ENCODE results near the gene MUC6.

Gene MUC6

DNA sequence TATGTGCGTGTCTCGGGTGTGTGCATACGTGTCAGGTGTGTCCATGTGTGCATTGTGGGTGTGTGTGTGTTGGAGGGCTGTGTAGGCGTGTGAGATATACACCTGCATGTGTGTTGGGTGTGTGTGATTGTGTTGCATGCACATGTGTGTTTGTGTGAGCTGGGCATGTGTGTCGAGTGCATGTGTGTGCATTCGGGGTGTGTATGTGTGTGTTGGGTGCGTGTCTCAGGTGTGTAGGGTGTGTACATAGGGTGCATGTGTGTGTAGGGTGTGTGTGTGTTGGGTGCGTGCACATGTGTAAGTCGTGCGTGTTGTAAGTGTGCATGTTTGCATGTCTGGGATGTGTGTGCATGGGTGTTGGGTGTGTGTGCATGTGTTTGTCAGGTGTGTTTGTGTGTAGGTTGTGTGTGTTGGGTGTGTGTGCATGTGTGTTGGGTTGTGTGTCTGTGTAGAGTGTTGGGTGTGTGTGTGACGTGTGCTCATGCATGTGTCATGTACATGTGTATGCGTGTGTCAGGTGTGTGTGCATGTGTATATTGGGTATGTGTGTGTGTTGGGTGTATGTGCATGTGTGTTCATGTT is 4.1 kb downstream of the MUC6 start:
- Histone ChIP-seq H3K9ac (ENCODE audit: low read length) (no peak overlapping the region), H3F3A (ENCODE audit: insufficient read depth, low read length) (no peaks in the 10 kb centered on the region), H3K9me2 (replicated peaks; ENCODE audit: insufficient read depth, low read length) (no peaks in the 10 kb centered on the region), H3K36me3 (replicated peaks; ENCODE audit: insufficient read depth, low read length) (no peaks in the 10 kb centered on the region), H3K4me1 (ENCODE audit: low read length) (no peaks in the 10 kb centered on the region), H4K20me1 (ENCODE audit: insufficient read depth, low read length) (no peaks in the 10 kb centered on the region), H3K9me3 (replicated peaks; ENCODE audit: insufficient read depth, low read length) (no peaks in the 10 kb centered on the region), H2AFZ (ENCODE audit: low read length) (no peak overlapping the region), H3K27me3 (replicated peaks; ENCODE audit: insufficient read depth, low read length) (peaks cover 84% of the 10 kb centered on the region), H3K4me3 (ENCODE audit: low read length) (no peak overlapping the region), H3K4me2 (ENCODE audit: low read depth, low read length) (no peak overlapping the region), H3K79me2 (ENCODE audit: low read length) (no peaks in the 10 kb centered on the region), H3K27ac (ENCODE audit: low read length) (no peak overlapping the region)
- no peak for DNase-seq
- TF ChIP-seq EZH2phosphoT487 (IDR thresholded peaks at IDR 0.05; ENCODE audit: low read length) (no peak), EZH2 (optimal IDR thresholded peaks at IDR 0.05; ENCODE audit: low read depth, low read length) (no peak)
- TF ChIP-seq, protein P1, sequence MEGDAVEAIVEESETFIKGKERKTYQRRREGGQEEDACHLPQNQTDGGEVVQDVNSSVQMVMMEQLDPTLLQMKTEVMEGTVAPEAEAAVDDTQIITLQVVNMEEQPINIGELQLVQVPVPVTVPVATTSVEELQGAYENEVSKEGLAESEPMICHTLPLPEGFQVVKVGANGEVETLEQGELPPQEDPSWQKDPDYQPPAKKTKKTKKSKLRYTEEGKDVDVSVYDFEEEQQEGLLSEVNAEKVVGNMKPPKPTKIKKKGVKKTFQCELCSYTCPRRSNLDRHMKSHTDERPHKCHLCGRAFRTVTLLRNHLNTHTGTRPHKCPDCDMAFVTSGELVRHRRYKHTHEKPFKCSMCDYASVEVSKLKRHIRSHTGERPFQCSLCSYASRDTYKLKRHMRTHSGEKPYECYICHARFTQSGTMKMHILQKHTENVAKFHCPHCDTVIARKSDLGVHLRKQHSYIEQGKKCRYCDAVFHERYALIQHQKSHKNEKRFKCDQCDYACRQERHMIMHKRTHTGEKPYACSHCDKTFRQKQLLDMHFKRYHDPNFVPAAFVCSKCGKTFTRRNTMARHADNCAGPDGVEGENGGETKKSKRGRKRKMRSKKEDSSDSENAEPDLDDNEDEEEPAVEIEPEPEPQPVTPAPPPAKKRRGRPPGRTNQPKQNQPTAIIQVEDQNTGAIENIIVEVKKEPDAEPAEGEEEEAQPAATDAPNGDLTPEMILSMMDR (IDR thresholded peaks at IDR 0.05; ENCODE audit: low read length) = no peak

DNA sequence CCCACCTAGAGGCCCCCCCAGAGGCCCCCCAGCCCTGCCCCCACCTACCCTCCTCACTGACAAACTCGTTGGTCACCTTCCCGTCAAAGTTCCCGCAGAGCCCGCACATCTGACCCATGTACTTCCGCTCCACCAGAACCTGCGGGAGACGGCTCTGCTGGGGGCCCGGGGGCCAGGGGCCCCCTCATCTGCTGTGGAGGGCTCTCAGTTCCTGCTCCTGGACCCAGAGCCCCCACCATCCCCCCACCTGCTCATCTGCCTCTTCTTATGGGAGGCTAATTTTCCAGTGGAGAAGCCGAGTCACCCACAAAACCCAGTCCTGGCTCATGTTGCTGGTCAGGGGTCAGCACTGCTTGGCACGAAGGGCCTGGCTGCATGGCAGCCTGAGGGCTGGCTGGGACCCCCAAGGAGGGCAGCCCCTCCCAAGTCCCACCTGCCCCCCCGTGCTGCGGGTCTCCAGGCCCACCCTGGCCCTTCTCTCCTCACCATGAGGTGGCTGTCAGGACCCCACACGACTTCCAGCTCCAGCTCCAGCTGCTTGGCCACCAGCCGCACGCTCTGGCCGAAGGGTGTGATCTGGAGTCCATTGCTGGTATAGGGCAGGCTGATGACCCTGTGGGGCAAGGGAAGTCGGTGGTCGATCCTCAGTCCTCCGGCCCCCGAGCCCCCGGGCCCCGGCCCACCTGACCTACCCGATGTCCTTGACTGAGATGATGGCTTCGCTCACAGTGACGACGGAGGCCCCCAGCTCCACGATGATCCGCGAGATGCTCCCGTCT is 5.2 kb downstream of the MUC6 start:
- Histone ChIP-seq H3K4me2 (ENCODE audit: low read depth, low read length) (no peak overlapping the region), H2AFZ (ENCODE audit: low read length) (no peak overlapping the region), H3K79me2 (ENCODE audit: low read length) (no peaks in the 10 kb centered on the region), H3K27me3 (replicated peaks; ENCODE audit: insufficient read depth, low read length) (peaks cover 82% of the 10 kb centered on the region), H3K27ac (ENCODE audit: low read length) (no peak overlapping the region), H3K9me2 (replicated peaks; ENCODE audit: insufficient read depth, low read length) (no peaks in the 10 kb centered on the region), H3K4me1 (ENCODE audit: low read length) (no peaks in the 10 kb centered on the region), H3K4me3 (ENCODE audit: low read length) (no peak overlapping the region), H3K9me3 (replicated peaks; ENCODE audit: insufficient read depth, low read length) (no peaks in the 10 kb centered on the region), H3K9ac (ENCODE audit: low read length) (no peak overlapping the region), H4K20me1 (ENCODE audit: insufficient read depth, low read length) (no peaks in the 10 kb centered on the region), H3F3A (ENCODE audit: insufficient read depth, low read length) (no peaks in the 10 kb centered on the region), H3K36me3 (replicated peaks; ENCODE audit: insufficient read depth, low read length) (no peaks in the 10 kb centered on the region)
- no peak for DNase-seq
- TF ChIP-seq EZH2phosphoT487 (IDR thresholded peaks at IDR 0.05; ENCODE audit: low read length) (no peak), EZH2 (optimal IDR thresholded peaks at IDR 0.05; ENCODE audit: low read depth, low read length) (no peak)
- TF ChIP-seq, protein P1 (IDR thresholded peaks at IDR 0.05; ENCODE audit: low read length) = no peak

DNA sequence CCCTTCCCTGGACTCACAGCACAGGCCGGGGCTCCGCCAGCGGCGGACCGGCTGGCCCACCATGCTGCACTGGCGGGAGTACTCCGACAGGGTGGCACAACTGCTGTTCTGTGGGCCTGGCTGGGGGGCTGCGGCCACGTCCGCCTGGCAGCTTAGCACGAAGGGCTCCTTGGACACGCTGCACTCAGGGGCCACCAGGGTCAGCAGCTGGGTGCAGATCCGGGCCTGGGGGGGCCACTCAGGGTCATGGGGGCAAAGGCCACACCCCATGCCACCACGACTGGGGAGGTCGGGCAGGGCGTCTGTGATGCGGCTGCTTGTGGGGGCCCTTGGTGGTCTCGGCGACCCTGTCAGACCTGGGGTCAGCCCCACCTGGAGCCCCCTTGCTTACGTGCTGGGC is 6.0 kb downstream of the MUC6 start:
- H2AFZ ChIP-seq (ENCODE audit: low read length) = no peak overlapping the region
- peaks cover 74% of the 10 kb centered on the region for H3K27me3 ChIP-seq (replicated peaks; ENCODE audit: insufficient read depth, low read length)
- H3K4me3 ChIP-seq (ENCODE audit: low read length) = no peak overlapping the region
- TF ChIP-seq EZH2phosphoT487 (IDR thresholded peaks at IDR 0.05; ENCODE audit: low read length) = no peak
- TF ChIP-seq EZH2 (optimal IDR thresholded peaks at IDR 0.05; ENCODE audit: low read depth, low read length) = no peak
- TF ChIP-seq, protein P1 (IDR thresholded peaks at IDR 0.05; ENCODE audit: low read length) = no peak
- no peak overlapping the region for H3K4me2 ChIP-seq (ENCODE audit: low read depth, low read length)
- DNase-seq = no peak
- no peaks in the 10 kb centered on the region for H4K20me1 ChIP-seq (ENCODE audit: insufficient read depth, low read length)
- no peak overlapping the region for H3K9ac ChIP-seq (ENCODE audit: low read length)
- H3K36me3 ChIP-seq (replicated peaks; ENCODE audit: insufficient read depth, low read length) = no peaks in the 10 kb centered on the region
- H3K9me2 ChIP-seq (replicated peaks; ENCODE audit: insufficient read depth, low read length) = no peaks in the 10 kb centered on the region
- no peaks in the 10 kb centered on the region for H3K79me2 ChIP-seq (ENCODE audit: low read length)
- H3F3A ChIP-seq (ENCODE audit: insufficient read depth, low read length) = no peaks in the 10 kb centered on the region
- no peak overlapping the region for H3K27ac ChIP-seq (ENCODE audit: low read length)
- H3K4me1 ChIP-seq (ENCODE audit: low read length) = no peaks in the 10 kb centered on the region
- H3K9me3 ChIP-seq (replicated peaks; ENCODE audit: insufficient read depth, low read length) = no peaks in the 10 kb centered on the region
